Right lobe of liver (tissue), 4 donors: ENCODE results near the gene AK9.

Experiments
- POLR2A ChIP-seq: fragments of 450-650 bp; IDR thresholded peaks from one replicate; pipeline ENCODE4 v1.6.1; 2017; ENCODE audit warnings: antibody characterized with exemption, mild to moderate bottlenecking
- TF ChIP-seq, protein P1 (sequence below), 4 donors: fragments of 200-600 bp in 3 of 4; fragments of 450-650 bp in 1 of 4; IDR thresholded peaks; one replicate each; pipeline versions ENCODE4 v1.5.1 to v1.8.0; 2016 to 2022; ENCODE audit warnings: antibody characterized with exemption in 4 of 4, mild to moderate bottlenecking in 2 of 4
- donor health status: DM: no; HTN: no; CAD: no.
- donor health status: DM: no; HTN: no; CAD: no.
- donor health status: DM: no; HTN: yes; CAD: no.

DNA sequence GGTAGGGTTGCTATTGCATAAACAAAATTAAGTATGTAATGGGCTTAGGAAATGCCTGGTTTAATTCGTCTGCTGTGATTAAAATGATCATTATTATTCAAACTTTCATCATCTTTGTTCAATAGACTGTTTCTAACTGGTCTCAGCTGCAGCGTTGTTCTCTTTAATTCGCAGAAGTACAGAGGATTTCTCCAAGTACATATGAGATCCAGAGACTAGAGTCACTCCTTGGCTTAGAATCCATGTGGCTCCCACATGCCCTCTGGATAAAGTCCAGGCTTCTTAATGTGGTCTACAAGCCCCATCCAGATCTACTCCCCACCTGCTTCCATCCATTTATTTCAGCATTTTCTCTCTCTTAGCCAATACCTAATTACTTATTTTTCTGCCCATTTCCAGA lies 206.9 kb downstream of the AK9 start:
- TF ChIP-seq POLR2A: no peak
- TF ChIP-seq, protein P1, sequence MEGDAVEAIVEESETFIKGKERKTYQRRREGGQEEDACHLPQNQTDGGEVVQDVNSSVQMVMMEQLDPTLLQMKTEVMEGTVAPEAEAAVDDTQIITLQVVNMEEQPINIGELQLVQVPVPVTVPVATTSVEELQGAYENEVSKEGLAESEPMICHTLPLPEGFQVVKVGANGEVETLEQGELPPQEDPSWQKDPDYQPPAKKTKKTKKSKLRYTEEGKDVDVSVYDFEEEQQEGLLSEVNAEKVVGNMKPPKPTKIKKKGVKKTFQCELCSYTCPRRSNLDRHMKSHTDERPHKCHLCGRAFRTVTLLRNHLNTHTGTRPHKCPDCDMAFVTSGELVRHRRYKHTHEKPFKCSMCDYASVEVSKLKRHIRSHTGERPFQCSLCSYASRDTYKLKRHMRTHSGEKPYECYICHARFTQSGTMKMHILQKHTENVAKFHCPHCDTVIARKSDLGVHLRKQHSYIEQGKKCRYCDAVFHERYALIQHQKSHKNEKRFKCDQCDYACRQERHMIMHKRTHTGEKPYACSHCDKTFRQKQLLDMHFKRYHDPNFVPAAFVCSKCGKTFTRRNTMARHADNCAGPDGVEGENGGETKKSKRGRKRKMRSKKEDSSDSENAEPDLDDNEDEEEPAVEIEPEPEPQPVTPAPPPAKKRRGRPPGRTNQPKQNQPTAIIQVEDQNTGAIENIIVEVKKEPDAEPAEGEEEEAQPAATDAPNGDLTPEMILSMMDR (IDR thresholded peaks at IDR 0.05): no peak
